Activated B cell treated with CpG ODN at 0.5 μM for 24 hours (primary cell): ENCODE results near the gene RNF145. TPM values are rescaled to one million over a fixed set of nuclear protein-coding genes. Genes with fewer than 3 reads are reported as not detected.

Experiments
- ATAC-seq: fragments of 200-7000 bp; cut with Tn5 transposase; one replicate; pipeline ENCODE4 v1.10.0; 2021; ENCODE audit warnings: low read depth, mild to moderate bottlenecking, moderate library complexity
- CTCF ChIA-PET: fragments of 350-600 bp; sonication (Branson Sonifier 250); formaldehyde crosslinking; loops from one replicate; lab custom pipeline; 2021; ENCODE audit warnings: antibody characterized with exemption; lab: Charles Lee
- POLR2A ChIA-PET: fragments of 350-600 bp; sonication (Branson Sonifier 250); formaldehyde crosslinking; loops from one replicate; lab custom pipeline; 2021; ENCODE audit warnings: antibody characterized with exemption; lab: Charles Lee
- DNase-seq: peaks from one replicate; pipeline ENCODE4 v3.0.0; 2022
- H3K27ac Mint-ChIP-seq: one replicate; pipeline ENCODE4 v1.8.0; 2020; ENCODE audit warnings: mixed read lengths
- H3K27me3 Mint-ChIP-seq: one replicate; pipeline ENCODE4 v1.8.0; 2021; ENCODE audit warnings: mixed read lengths
- H3K36me3 Mint-ChIP-seq: one replicate; pipeline ENCODE4 v1.8.0; 2021; ENCODE audit warnings: low read depth, mixed read lengths
- H3K4me1 Mint-ChIP-seq: one replicate; pipeline ENCODE4 v1.8.0; 2021; ENCODE audit warnings: mixed read lengths
- H3K4me3 Mint-ChIP-seq: one replicate; pipeline ENCODE4 v1.8.0; 2020; ENCODE audit warnings: mild to moderate bottlenecking, mixed read lengths
- H3K9me3 Mint-ChIP-seq: one replicate; pipeline ENCODE4 v1.8.0; 2020; ENCODE audit warnings: mixed read lengths
- intact Hi-C: fragments of 100-400 bp; cut with micrococcal nuclease; formaldehyde crosslinking; loops from one replicate; pipeline ENCODE4 v1.15.1; 2024
- total RNA-seq: library from RNA; stranded (reverse); gene quantifications from 2 replicates; pipeline ENCODE4 v1.2.3, GENCODE V29; 2022
- TF ChIP-seq, protein P1 (sequence below): fragments of 200-600 bp; IDR thresholded peaks from one replicate; pipeline ENCODE4 v1.8.0; 2022; ENCODE audit warnings: antibody characterized with exemption, mild to moderate bottlenecking

Gene RNF145
- total RNA-seq, 1 donor from 2014 or later: 66.1 TPM

DNA sequence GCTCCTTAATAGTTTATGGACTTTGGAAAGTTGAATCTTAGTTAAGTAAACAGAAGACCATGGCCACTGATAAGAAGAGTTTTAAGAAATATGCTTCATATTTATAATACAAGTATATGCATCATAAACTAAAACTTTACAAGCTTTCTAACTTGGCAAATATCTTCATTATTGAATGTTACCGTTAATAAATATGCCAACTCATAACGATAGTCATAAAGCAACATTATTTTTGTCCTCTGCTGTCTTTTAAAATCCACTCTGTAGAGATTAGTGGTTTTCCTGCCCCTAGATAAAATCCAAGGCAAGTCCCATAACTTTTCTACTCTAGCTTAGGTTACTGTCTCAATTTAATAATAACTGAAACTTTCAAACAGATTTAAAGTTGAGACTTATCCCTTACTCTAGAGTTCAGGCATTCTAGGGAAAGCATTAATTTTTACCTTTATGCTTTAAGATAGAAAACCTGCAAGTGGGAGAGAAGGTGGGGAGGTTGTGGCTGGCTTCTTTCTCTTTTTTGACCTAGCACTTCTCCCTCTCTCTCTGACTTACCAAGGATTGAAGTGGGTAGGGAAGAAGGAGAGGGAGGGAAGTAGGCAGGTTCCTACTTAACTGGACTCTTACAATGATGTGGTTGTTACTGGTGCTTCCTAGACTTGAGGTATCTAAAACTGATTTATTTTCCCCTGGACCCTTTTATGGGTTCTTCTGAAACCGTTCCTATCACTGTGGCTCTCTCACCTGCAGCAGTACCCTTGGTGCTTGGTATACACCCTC lies 29.6 kb downstream of the RNF145 start:
- Mint-ChIP-seq H3K27ac (peak overlapping the region; percentile 93), H3K36me3 (peaks cover 48% of the 10 kb centered on the region), H3K9me3 (no peaks in the 10 kb centered on the region), H3K4me1 (peaks cover 61% of the 10 kb centered on the region), H3K27me3 (no peaks in the 10 kb centered on the region), H3K4me3 (peak overlapping the region; percentile 41)
- POLR2A ChIA-PET: interaction anchor here (1.9 to 2.1 kb wide), 2 partner anchors 19 to 29 kb away, joined by 12 to 13 read pairs; partner anchors contain the start of gene RNF145
- intact Hi-C loops: loop anchor here (1.0 to 2.0 kb wide), 4 partner anchors 19 to 84 kb away; partner anchors contain the start of gene UBLCP1
- DNase-seq (no peak), ATAC-seq (no peak)
- CTCF ChIA-PET: no interaction called here
- TF ChIP-seq, protein P1, sequence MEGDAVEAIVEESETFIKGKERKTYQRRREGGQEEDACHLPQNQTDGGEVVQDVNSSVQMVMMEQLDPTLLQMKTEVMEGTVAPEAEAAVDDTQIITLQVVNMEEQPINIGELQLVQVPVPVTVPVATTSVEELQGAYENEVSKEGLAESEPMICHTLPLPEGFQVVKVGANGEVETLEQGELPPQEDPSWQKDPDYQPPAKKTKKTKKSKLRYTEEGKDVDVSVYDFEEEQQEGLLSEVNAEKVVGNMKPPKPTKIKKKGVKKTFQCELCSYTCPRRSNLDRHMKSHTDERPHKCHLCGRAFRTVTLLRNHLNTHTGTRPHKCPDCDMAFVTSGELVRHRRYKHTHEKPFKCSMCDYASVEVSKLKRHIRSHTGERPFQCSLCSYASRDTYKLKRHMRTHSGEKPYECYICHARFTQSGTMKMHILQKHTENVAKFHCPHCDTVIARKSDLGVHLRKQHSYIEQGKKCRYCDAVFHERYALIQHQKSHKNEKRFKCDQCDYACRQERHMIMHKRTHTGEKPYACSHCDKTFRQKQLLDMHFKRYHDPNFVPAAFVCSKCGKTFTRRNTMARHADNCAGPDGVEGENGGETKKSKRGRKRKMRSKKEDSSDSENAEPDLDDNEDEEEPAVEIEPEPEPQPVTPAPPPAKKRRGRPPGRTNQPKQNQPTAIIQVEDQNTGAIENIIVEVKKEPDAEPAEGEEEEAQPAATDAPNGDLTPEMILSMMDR: no peak

GRCh38 chr5:159178978-159179377 lies 30.4 kb downstream of the RNF145 start:
- Mint-ChIP-seq H3K9me3 (no peaks in the 10 kb centered on the region), H3K36me3 (peaks cover 50% of the 10 kb centered on the region), H3K27me3 (no peaks in the 10 kb centered on the region), H3K4me1 (peaks cover 56% of the 10 kb centered on the region), H3K4me3 (peak overlapping the region; percentile 41), H3K27ac (peak overlapping the region; percentile 93)
- POLR2A ChIA-PET: interaction anchor here (0.9 to 2.1 kb wide), 3 partner anchors 9 to 29 kb away, joined by 5 to 13 read pairs (median 12); partner anchors contain the start of gene RNF145
- ATAC-seq (peak; percentile 74), DNase-seq (no peak)
- intact Hi-C loops: loop anchor here (1.0 to 2.0 kb wide), 4 partner anchors 19 to 84 kb away; partner anchors contain the start of gene UBLCP1
- TF ChIP-seq, protein P1: no peak
- CTCF ChIA-PET: no interaction called here

DNA sequence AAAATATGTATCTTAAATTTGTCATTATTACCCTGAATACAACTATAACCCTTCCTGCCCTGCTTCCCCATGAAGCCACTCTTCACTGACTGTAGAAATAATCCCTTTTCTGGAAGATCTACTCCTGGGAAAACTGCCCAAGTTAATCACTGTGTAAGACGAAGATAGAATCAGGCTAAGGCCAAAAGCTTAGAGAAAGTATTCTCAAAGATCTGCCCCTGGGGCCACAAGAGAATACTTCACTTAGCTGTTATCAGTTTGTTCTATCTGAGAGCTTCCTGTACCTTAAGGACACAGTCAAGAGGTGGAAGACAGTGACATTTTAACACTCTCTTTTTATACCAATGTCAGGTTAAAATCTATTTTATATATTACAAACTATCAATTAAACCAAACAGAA lies 33.8 kb downstream of the RNF145 start:
- ChIA-PET CTCF (interaction anchor here (3.1 kb wide), 1 partner anchor 19 kb away, joined by 17 read pairs; no protein-coding TSS in a partner anchor), POLR2A (interaction anchor here (1.3 to 1.5 kb wide), 2 partner anchors 19 to 32 kb away, joined by 4 read pairs; no protein-coding TSS in a partner anchor)
- Mint-ChIP-seq H3K27me3 (no peaks in the 10 kb centered on the region), H3K4me3 (no peak overlapping the region), H3K4me1 (peaks cover 42% of the 10 kb centered on the region), H3K9me3 (no peaks in the 10 kb centered on the region), H3K36me3 (peaks cover 62% of the 10 kb centered on the region), H3K27ac (no peak overlapping the region)
- DNase-seq (no peak), ATAC-seq (no peak)
- TF ChIP-seq, protein P1: no peak
- intact Hi-C loops: no loop called here

DNA sequence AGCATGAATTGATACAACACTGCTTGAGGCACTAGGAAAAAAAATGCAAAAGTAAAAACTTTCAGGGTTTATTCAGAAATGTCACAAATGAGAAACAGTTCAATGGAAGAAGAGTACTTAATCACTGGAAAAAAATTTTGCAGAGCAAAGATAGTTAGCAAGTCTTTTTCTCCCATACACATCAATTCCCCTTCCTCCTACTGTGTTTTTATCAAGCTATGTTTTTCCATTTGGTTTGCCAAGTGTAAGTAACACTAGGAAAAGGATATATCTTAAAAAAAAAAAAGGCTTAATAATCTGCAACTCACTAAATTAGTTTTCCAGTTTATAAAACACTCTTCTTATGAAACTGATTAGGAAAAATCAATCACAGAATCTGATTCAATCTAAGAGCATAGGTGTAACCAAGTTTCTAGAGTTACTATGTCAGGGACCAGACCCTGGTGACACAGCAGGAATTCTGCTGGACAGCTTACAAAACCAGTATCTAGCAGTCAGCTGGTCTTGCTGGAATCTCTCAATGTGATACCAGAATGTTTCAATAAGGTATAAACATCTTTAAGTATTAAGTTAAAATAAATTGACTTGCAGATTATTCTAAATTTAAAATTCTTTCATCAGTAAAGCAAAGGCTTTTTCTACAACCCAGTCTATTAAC lies 34.7 kb downstream of the RNF145 start:
- no peaks in the 10 kb centered on the region for H3K9me3 Mint-ChIP-seq
- intact Hi-C loops: no loop called here
- H3K27me3 Mint-ChIP-seq: no peaks in the 10 kb centered on the region
- peaks cover 36% of the 10 kb centered on the region for H3K4me1 Mint-ChIP-seq
- H3K36me3 Mint-ChIP-seq: peaks cover 63% of the 10 kb centered on the region
- TF ChIP-seq, protein P1: no peak
- no peak overlapping the region for H3K4me3 Mint-ChIP-seq
- DNase-seq (no peak), ATAC-seq (no peak)
- no peak overlapping the region for H3K27ac Mint-ChIP-seq
- POLR2A ChIA-PET: no interaction called here
- CTCF ChIA-PET: interaction anchor here (3.1 kb wide), 1 partner anchor 18 kb away, joined by 17 read pairs; no protein-coding TSS in a partner anchor
